Measurements from ENCODE around the gene GJB1. TPM values are rescaled to one million over a fixed set of nuclear protein-coding genes. Genes with fewer than 3 reads are reported as not detected.
A peak's percentile ranks its signal among the peaks of the same experiment; 100 is the strongest.
"Not testable (repeated sequence)": the region's sequence is repeated elsewhere in the genome, so short reads cannot be mapped to it uniquely, and the experiment has no call there.

Gene GJB1
- total RNA-seq = not detected in 2 replicates

DNA sequence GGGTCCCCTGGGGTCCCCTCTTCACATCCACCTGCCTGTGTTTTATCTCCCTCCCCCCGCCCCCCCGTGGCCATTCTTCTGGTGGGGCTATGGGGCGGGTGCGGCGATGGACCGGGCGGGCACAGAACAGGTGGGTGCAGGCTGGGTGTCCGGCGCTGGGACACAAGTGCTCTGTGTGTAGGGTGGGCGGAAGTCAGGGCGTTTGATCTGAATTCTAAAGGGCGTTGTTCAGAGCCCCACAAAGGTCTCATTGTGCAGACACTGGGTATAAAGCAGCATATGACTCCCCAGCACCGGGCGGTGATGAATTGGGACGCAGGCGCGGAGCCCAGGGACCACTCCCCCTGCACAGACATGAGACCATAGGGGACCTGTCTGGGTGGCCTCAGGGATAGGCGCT is at the start of gene GJB1:
Gene GJB1, plus strand, starts transcription at position 296 of the 400 bp plus-strand sequence. CDS start 484 bp downstream, outside the sequence.
- DNase-seq = no peak

DNA sequence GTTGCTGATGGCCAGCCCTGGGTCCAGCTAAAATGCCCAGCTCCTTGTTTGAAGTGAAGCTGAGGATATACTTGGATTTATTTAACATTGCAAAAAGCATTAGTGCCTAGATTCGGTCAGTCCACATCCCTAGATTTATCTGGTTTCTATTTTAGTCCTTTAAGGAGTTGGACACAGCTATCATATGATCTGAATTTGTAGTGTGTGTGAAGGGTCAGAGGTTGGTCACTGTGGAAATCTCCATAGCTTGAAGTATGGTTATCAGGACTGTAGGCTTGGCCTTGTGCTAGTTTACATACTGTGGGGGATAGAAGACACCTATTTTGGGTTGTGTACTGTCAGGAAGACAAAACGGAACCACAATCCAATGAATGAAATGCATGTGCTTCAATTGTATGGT is 49.6 kb upstream of the GJB1 start:
- DNase-seq = no peak

DNA sequence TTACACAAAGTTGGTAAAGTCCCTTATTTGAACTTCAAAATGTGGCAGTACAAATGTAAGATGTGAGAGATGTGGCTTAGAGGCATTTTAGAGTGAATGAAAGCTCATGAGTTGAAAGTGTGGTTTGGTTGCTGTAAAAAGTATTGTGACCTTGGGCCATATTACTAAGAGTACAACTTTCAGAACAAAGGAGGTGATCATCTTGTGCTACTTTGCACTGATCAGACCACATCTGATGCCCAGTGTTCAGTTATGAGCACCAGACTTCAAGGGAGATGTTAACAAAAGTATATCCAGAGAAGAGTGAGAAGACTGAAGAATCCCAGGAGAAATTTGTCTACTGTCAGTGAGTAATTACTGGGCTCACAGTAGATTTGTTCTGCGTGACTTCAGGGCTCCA is 48.2 kb upstream of the GJB1 start:
- no peak for DNase-seq

DNA sequence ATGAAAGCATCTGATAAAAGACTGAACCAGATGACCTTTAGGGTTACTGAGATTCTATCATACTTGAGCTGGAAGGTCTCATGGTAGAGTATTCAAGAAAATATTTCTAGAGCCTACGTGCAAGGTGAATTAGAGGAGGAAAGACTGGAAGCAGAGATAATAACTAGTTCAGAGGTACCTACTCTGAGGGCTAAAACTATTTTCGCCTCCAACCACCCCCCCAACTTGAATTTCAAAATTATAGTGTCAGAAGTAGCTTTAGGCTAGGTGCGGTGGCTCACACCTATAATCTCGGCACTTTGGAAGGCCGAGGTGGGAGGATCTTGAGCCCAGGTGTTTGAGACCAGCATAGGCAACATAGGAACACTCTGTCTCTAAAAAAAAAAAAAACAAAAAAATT is 47.5 kb upstream of the GJB1 start:
- no peak for DNase-seq

DNA sequence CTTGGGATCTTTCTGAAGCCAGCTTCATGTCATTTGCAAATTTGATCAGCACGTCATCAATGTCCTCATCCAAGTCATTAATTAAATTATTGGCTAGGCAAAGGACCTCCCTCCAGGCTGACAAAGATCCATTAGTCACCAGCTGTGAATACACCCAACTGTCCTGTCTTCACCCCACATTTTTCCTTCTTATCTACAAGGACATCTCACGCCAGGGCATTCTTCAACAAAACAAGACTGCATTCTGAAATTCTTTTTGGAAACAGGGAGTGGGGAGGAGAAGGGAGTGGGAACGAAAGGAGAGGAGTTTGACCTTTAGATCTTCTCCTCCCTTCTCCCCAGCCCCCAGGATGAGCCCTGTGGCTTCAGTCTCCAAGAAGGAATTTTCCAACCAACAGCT is 45.7 kb upstream of the GJB1 start:
- no peak for DNase-seq

DNA sequence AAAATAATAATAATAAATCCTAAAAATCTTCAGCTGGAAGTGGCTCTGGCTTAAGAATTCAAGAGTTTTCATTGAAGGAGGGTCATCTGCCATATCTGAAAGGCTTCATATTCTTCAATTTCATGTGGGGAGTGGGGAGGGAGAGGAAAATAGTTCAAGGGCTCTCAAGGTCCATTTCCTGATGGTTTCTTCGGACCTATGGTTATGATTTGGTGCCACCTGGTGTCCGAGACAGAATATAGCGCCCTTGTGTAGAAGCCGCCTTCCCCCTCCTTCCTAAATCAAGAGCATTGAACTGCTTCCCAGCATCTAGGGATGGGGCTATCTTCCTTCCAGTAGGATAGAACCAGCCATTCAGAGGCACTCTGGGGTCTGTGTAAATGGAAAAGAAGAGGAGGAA is 44.1 kb upstream of the GJB1 start:
- DNase-seq = peak; percentile 81

DNA sequence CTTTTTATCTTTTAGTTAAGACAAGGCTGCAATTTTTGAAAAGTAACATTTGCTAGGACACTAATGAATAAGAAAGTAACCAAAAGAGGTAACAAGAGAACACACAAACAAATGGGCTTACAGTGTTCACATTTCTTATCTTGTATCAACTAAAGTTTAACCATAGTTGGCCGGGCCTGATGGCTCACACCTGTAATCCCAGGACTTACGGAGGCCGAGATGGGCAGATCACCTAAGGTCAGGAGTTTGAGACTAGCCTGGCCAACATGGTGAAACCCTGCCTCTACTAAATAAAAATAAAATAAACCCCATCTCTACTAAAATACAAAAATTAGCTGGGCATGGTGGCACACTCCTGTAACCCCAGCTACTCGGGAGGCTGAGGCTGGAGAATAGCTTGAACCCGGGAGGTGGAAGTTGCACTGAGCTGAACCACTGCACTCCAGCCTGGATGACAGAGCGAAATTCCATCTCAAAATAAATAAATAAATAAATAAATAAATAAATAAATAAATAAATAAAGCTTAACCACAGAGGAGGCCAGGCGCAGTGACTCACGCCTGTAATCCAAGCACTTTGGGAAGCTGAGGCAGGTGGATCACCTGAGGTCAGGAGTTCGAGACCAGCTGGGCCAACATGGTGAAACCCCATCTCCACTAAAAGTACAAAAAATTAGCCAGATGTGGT is 42.3 kb upstream of the GJB1 start:
- not testable (repeated sequence) for DNase-seq

DNA sequence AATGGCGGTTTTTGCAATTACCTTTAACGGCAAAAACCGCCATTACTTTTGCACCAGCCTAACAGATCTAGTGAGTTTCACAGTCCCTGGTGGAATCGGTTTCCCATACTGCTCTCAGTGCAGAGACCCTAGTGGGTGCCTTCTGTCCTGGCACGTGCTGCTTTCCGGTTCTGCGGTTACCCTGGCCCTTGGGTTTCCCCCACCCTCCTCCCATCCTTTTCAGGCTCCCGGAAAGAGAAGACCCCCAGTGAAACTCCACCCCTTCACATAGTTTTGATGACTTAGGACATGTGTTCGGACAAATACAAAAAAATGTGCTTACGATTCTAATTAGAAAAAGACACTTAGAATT is 41.5 kb upstream of the GJB1 start:
- DNase-seq = no peak

DNA sequence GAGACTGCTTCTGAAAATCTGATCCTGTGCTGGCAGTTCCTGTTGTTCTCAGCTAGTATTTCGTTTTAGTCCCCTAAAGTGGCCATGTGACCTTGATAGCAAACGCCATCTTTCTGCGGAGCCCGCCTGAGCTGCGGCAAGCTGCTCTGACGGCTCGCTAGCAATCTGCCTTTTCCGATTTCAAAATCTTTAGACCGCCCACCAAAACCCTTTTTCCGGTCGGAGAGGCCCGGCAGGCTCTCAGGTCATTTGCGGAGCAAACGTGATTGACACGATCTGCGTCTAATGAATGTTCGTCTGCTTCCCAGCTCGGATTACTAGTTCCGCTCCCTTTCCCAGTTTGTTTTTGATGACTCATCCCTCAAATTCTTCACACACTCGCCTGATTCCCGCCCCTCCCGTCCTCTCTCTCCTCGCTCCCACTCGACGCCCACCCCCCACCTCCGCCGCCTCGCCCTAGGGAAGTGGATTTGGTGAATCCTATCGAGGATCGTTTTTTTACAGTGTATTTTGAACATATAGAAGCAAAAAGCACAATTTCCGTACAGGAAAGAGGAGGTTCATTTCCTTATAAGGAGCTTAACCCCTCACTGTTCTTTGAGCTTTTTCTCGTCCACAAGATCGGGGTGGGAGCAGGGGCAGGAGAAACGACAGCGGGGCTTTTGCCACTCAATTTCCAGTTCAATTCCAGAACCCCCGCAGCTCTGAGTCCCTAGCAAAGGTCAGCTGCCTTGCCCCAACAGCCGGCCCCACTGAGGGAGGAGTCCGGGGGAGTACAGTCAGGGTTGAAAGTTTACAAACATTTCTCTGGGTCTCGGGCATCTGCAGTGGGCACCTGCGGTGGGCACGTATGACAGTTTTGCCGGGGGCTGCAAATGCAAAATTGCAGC is 40.9 kb upstream of the GJB1 start:
- peak; percentile 95 for DNase-seq

DNA sequence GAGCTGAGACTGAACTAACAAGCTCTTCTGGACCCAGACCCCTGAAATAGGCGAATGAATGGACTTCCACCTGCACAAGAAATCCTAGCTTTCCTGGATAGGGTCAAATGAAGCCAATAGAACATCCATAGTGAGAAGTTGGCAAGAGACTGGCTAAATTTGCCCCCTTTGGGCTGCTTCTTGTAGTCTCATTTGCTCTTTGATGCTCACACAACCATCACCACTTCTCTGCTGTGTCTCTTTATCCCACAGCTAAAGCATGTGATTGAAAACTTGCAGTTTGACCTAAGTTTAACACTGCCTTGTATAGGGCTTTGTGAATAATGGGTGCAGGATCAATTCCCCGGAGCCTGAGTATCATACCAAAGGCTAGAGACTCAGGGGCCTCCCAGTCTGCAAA is 40.2 kb upstream of the GJB1 start:
- DNase-seq = peak; percentile 0

DNA sequence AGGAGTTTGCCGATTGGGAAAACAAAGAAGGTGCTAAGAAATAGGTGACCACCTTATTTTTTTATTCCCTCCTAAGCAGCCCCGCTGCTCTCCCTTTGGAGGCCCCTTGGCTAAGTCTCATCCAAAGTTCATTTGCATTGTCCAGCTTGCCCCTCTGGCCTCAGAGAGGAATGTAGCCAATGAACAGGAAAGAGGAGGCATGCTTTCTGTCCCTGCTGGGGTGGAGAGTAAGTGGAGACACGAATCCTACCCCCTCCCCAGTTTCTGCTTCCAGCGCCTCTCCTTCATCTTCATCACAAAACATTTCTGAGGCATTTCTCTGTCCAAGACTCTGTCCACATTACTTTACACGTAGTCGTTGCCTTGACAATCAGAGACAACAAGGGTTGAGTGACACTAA is 39.7 kb upstream of the GJB1 start:
- DNase-seq = no peak

DNA sequence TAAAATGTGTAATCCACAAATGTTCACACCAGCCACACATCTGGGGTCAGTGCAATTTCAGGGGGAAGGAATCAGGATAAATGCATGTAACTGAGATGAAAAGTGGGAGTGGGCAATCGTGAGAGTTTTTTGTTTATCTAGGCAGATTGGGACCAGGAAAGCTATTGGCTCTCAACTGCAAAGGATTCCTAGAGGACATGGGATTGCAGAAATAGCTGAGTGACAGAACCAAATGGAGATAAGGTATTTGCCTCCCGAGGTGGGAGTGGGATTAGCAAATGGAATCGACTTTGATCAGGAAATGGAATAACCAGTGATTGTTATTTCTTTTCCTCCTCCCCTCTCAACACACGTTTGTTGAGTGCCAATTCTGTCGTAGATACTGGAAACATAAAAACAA is 38.9 kb upstream of the GJB1 start:
- DNase-seq = no peak

DNA sequence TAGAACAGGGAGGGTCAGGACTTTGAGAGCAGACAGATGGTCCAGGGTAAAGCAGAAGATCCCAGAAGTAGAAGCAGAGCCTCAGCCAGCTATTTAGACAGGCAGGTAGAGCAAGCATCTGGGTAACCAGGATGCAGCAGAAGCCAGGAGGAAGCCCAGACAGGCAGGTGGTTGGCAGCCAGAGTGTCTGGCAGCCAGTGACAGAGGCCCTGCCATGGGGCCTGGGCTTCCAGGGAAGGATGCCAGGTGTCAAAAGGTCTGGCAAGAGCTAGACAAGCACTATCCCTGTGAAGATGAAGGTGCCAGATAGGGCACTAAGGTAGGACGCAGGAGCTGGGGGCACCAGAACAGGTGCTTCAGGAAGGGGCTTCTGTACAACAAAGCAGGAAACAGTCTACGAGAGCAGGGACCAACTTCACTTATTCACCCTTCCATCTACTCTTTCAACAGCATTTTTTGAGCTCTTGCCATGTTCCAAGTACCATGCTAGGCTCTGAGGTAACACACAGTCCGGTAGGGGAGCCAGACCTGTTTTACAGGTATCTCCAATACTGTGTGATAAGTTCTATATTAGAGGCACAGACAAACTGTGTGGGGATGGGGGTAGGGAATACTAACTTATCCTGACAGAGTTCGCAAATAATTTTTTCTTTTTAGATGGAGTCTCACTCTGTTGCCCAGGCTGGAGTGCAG is 38.1 kb upstream of the GJB1 start:
- no peak for DNase-seq

DNA sequence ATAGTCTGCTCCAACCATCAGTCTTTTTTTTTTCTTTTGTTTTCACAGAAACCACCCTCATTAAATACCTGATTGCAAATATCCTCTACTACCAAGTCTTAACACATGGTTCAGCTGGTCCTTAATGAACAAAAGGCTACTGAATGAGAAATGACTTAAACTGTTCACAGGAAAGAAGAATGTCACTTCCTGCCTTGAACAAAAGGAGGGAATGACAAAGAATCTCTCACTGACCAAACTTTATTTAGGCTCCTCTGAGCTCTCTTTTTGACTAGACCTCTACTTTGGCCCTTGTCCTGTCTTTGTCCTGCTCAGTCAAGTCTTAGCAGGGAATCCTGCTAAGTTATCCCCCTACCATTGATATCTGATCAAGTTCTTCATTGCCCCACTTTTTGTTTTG is 31.8 kb upstream of the GJB1 start:
- DNase-seq = peak; percentile 3

DNA sequence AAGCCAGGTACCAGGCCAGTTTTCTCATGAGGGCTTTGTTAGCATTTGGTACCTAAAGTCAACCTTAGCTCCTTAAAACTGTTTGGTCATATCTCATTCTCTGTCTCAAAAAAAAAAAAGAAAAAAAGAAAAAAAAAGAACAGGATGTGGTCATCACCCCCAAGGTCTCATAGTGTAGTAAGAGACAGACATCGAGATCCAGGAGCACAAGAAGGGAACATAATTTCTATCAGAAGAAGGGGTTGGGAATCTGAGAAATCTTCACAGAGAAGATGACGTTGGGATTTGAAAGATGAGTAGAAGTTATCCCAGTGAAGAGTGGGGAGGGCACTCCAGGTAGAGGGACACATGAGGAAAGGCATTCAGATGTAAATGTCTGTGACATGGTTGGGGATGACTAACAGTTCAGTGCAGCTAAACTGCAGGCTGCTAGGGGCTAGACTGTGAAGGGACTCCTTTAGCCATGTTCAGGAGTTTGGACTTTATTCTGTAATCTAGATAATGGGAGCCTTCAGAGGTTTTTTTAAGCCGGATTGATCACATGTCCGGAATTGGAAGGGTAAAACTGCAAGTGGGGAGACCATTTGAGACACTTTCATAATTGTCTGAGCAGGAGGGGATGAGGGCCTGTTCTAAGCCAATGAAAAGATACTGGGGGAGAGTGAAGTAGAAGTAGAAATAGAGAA is 26.9 kb upstream of the GJB1 start:
- DNase-seq = no peak

DNA sequence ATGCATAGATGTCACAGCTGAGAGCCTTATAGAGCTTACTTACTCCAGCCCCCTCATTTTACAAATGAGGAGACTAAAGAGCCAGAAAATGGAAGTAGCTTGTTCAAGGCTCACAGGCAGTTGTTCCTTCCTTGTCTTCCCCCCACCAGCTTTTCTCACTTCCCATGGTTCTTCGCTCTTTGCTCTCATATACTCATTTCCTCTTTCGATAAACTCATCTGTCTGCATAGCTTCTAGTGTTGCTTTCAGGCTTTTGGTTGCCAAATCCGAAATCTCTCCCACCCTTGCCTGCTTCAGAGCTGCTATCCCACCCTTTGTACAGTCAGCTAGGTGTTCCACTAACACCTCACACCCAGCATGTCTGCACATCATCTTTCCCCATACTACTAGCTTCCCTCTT is 25.0 kb upstream of the GJB1 start:
- no peak for DNase-seq

DNA sequence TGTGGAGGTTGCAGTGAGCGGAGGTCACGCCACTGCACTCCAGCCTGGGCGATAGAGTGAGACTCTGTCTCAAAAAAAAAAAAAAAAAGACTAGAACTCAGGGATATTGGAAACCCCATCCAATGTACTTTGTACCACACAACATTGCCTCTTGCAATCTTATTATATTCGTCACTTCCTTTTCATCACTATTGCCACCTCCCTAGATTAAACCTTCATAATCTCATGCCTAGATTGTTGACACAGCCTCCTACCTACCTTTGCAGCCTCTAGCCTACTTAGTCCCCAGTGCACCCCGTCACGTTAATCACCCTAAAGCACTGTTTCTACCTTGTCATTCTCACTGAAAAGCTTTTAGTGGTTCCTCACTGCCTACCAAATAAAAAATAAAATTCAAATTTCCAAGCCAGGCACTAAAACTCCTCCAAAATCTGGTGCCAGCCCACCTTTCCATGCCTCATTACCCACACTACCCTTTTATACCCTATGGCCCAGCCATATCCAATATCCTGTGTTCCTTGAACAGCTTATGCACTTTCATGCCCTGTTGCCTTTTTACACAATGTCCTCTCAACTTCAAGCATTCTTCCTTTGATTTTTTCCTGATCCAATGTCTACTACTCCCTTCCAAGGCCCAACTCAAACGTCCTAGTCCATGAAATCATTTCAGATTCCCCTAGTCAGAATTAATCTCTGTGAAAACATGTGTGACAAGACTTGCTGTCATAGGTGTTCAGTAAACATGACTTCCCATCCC is 23.6 kb upstream of the GJB1 start:
- DNase-seq = no peak

DNA sequence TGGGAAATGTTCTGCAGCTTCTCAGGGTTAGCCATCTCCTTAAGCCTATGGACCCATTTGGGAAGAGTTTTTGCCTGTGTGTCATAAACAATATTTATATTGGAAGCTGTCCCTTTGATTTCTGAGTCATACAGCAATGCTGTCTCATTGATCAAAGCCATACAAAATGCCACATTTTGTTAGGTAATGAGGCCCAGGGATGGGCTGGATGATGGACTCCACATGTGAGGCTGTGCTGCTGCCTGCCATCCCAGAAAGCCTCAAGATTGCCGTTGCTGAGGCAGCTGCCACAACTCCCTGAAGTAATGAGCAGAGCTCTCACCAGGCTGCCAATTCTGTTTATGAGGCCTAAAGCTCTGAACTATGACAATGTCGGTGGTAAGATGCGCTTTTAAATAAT is 12.2 kb upstream of the GJB1 start:
- no peak for DNase-seq

DNA sequence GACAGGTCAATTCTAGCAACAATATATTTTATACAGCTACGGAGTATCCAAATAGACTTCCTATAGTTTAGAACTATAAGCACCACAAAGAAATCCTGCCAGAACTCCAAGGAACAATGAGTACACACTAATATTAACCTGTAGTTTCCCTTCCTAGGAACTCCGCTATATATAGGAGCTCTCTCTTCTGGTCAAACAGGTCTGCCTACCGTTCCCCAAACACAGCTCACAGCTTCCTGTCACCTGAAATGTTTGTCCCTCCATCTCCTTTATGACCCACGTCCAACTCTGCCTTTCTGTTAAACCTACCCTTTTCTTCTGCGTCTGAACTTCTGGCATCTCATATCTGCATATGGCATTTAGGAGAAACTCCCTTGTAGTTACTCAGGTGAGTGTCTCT is 10.5 kb upstream of the GJB1 start:
- DNase-seq = no peak

DNA sequence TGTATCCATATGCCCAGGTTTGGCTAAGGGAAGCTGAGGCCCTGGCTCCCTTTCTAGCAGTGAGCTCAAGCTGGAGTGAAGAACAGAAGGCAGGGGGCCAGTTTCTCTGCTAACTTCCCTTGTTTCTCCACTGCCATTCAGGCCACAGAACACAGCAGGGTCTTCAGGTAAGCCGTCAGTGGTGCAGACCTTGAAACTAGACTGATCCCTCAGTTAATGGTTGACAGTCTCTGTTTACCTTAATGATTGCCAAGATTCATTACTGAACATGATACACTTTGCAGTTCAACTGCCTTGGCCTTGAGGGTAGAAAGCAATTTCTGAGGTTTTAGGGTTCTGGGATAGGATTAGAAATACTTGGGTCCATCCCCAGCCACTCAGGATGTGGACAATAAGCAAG is 8.9 kb upstream of the GJB1 start:
- no peak for DNase-seq

DNA sequence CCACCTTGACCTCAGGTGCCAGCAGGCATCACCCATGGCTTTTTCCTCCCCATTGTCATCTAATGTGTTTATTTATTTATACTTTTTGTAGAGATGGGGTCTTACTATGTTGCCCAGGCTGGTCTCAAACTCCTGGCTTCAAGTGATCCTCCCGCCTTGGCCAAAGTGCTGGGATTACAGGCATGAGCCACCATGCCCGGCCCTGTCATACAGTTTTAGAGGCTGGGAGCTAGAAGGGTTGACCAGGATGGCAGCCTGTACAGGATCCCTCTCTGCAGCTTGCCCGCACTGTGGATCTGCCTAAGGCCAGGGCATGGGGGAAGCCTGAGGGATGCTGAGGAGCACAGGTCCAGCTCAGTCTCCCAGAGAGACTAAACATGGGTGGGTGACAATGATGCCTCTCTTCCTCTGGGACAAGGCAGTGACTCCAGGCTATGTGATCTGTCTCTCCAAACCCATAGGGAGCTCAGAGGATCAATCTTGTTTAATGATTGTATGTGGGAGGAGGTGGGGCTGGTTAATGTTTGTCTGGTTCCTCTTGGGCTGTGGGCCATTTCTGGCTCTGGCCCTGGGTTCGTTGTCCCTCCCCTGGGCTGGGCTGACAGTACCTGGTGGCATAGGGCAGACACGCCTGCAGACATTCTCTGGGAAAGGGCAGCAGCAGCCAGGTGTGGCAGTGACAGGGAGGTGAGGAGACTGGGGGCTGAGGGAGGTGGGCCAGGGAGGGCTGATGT is 8.3 kb upstream of the GJB1 start:
- DNase-seq = no peak

Measured in dermis blood vessel endothelial cell (primary cell).